ENCODE measurements around the gene INTS4.
"Not testable (repeated sequence)": the region's sequence is repeated elsewhere in the genome, so short reads cannot be mapped to it uniquely, and the experiment has no call there.

INTS4 gene

DNA sequence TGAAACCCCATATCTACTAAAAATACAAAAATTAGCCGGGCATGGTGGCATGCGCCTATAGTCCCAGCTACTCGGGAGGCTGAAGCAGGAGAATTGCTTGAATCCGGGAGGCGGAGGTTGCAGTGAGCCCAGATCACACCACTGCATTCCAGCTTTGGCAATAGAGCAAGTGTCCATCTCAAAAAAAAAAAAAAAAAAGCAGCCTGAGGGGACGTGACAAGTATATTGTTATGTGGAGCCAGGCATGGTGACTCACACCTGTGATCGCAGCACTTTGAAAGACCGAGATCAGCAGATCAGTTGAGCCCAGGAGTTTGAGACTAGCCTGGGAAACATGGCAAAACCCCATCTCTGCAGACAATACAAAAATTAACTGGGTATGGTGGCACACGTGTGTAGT, 34.0 kb upstream of the INTS4 start:
- not testable (repeated sequence) for DNase-seq; H3K79me1 ChIP-seq (replicated peaks; ENCODE audit: low read length, poor library complexity, severe bottlenecking); H3K27ac ChIP-seq (ENCODE audit: low read length, poor library complexity, severe bottlenecking); H3K18ac ChIP-seq (ENCODE audit: low read depth in 1 of 2, low read length in 2 of 2); H2BK120ac ChIP-seq (ENCODE audit: low read depth, low read length); H3K23ac ChIP-seq (ENCODE audit: low read length in 2 of 2); H3K4me1 ChIP-seq (ENCODE audit: control insufficient read depth, insufficient read depth, low read depth, low read length); H2BK12ac ChIP-seq (ENCODE audit: low read length in 2 of 2); H3K9me3 ChIP-seq (ENCODE audit: control insufficient read depth, low read length); H2AK5ac ChIP-seq (ENCODE audit: low read length, severe bottlenecking); H2BK5ac ChIP-seq (ENCODE audit: low read depth, low read length, poor library complexity, severe bottlenecking); H3K27me3 ChIP-seq (ENCODE audit: control insufficient read depth in 1 of 2, insufficient read depth in 1 of 2, low read length in 2 of 2); H3K9ac ChIP-seq (ENCODE audit: low read length); H2AFZ ChIP-seq (ENCODE audit: low read depth, low read length); H4K91ac ChIP-seq (ENCODE audit: low read length); H3K14ac ChIP-seq (ENCODE audit: low read length in 2 of 2); H3K4me3 ChIP-seq (ENCODE audit: insufficient read depth in 1 of 2, low read depth in 1 of 2, low read length in 2 of 2); H4K8ac ChIP-seq (ENCODE audit: low read length); H2BK15ac ChIP-seq (ENCODE audit: low read depth, poor library complexity, severe bottlenecking); H3K4me2 ChIP-seq (ENCODE audit: low read length, poor library complexity, severe bottlenecking); H3K4ac ChIP-seq (ENCODE audit: low read depth in 1 of 2, low read length in 2 of 2); H3K36me3 ChIP-seq (ENCODE audit: control insufficient read depth in 1 of 2, insufficient read depth in 2 of 2, low read depth in 1 of 2, low read length in 2 of 2)
- WGBS, result 91% methylated on average over 9 of the region's 9 CpGs

DNA sequence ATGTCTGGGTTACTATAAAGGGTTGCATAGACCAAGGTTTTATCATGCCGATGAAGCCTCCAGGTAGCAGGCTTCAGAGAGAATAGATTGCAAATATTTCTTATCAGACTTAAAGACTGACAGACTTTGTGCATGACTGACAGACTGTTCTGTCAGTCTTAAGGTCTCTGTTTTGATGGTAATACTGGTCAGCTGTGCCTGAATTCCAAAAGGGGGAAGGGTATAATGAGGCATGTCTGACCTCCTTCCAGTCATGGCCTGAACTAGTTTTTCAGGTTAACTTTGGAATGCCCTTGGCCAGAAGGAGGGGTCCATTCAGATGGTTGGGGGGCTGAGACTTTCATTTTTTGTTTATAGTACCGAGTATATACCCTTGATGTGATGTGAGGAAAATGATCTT, 33.3 kb upstream of the INTS4 start:
- Histone ChIP-seq H3K4me3 (ENCODE audit: insufficient read depth in 1 of 2, low read depth in 1 of 2, low read length in 2 of 2) (no peak overlapping the region), H3K27ac (ENCODE audit: low read length, poor library complexity, severe bottlenecking) (no peak overlapping the region), H3K27me3 (ENCODE audit: control insufficient read depth in 1 of 2, insufficient read depth in 1 of 2, low read length in 2 of 2) (peaks cover 0 to 2% of the 10 kb centered on the region in 2 experiments), H4K91ac (ENCODE audit: low read length) (no peak overlapping the region), H3K4ac (ENCODE audit: low read depth in 1 of 2, low read length in 2 of 2) (no peak overlapping the region), H3K4me1 (ENCODE audit: control insufficient read depth, insufficient read depth, low read depth, low read length) (peaks cover 11% of the 10 kb centered on the region), H3K4me2 (ENCODE audit: low read length, poor library complexity, severe bottlenecking) (no peak overlapping the region), H4K8ac (ENCODE audit: low read length) (no peak overlapping the region), H3K23ac (ENCODE audit: low read length in 2 of 2) (no peak overlapping the region), H2AFZ (ENCODE audit: low read depth, low read length) (no peak overlapping the region), H2AK5ac (ENCODE audit: low read length, severe bottlenecking) (no peak overlapping the region), H3K9ac (ENCODE audit: low read length) (no peak overlapping the region), H3K14ac (ENCODE audit: low read length in 2 of 2) (no peak overlapping the region), H3K36me3 (ENCODE audit: control insufficient read depth in 1 of 2, insufficient read depth in 2 of 2, low read depth in 1 of 2, low read length in 2 of 2) (no peaks in the 10 kb centered on the region), H2BK12ac (ENCODE audit: low read length in 2 of 2) (no peak overlapping the region), H2BK5ac (ENCODE audit: low read depth, low read length, poor library complexity, severe bottlenecking) (no peak overlapping the region), H3K79me1 (replicated peaks; ENCODE audit: low read length, poor library complexity, severe bottlenecking) (no peaks in the 10 kb centered on the region), H2BK15ac (ENCODE audit: low read depth, poor library complexity, severe bottlenecking) (no peak overlapping the region), H3K18ac (ENCODE audit: low read depth in 1 of 2, low read length in 2 of 2) (no peak overlapping the region), H2BK120ac (ENCODE audit: low read depth, low read length) (no peak overlapping the region), H3K9me3 (ENCODE audit: control insufficient read depth, low read length) (no peaks in the 10 kb centered on the region)
- WGBS, result 100% methylated on average over 1 of the region's 2 CpGs
- DNase-seq, result no peak

DNA sequence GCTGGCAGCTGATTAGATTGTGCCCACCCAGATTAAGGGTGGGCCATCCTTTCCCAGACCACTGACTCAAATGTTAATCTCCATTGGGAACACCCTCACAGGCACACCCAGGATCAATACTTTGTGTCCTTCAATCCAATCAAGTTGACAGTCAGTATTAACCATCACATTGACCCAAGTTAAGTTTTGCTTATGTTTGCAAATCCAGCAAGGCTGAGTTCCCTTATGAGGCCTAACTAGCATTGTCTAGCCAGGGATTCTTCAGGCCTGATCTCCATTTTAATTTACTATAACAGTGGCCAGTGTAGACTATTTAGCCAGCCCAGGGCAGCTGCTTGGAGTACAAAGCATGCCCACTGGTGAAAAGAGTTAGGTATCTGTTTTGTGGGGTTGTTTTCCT, 30.9 kb upstream of the INTS4 start:
- Histone ChIP-seq H3K14ac (ENCODE audit: low read length in 2 of 2) (no peak overlapping the region), H2BK5ac (ENCODE audit: low read depth, low read length, poor library complexity, severe bottlenecking) (no peak overlapping the region), H2BK15ac (ENCODE audit: low read depth, poor library complexity, severe bottlenecking) (no peak overlapping the region), H2BK120ac (ENCODE audit: low read depth, low read length) (no peak overlapping the region), H4K91ac (ENCODE audit: low read length) (no peak overlapping the region), H3K9ac (ENCODE audit: low read length) (no peak overlapping the region), H3K4ac (ENCODE audit: low read depth in 1 of 2, low read length in 2 of 2) (no peak overlapping the region), H3K9me3 (ENCODE audit: control insufficient read depth, low read length) (no peaks in the 10 kb centered on the region), H3K27ac (ENCODE audit: low read length, poor library complexity, severe bottlenecking) (no peak overlapping the region), H4K8ac (ENCODE audit: low read length) (no peak overlapping the region), H2AK5ac (ENCODE audit: low read length, severe bottlenecking) (no peak overlapping the region), H2BK12ac (ENCODE audit: low read length in 2 of 2) (no peak overlapping the region), H3K18ac (ENCODE audit: low read depth in 1 of 2, low read length in 2 of 2) (no peak overlapping the region), H3K4me1 (ENCODE audit: control insufficient read depth, insufficient read depth, low read depth, low read length) (peaks cover 9% of the 10 kb centered on the region), H2AFZ (ENCODE audit: low read depth, low read length) (no peak overlapping the region), H3K36me3 (ENCODE audit: control insufficient read depth in 1 of 2, insufficient read depth in 2 of 2, low read depth in 1 of 2, low read length in 2 of 2) (no peaks in the 10 kb centered on the region), H3K79me1 (replicated peaks; ENCODE audit: low read length, poor library complexity, severe bottlenecking) (no peaks in the 10 kb centered on the region), H3K23ac (ENCODE audit: low read length in 2 of 2) (no peak overlapping the region), H3K27me3 (ENCODE audit: control insufficient read depth in 1 of 2, insufficient read depth in 1 of 2, low read length in 2 of 2) (peaks cover 0 to 3% of the 10 kb centered on the region in 2 experiments), H3K4me3 (ENCODE audit: insufficient read depth in 1 of 2, low read depth in 1 of 2, low read length in 2 of 2) (no peak overlapping the region), H3K4me2 (ENCODE audit: low read length, poor library complexity, severe bottlenecking) (no peak overlapping the region)
- DNase-seq, result no peak

DNA sequence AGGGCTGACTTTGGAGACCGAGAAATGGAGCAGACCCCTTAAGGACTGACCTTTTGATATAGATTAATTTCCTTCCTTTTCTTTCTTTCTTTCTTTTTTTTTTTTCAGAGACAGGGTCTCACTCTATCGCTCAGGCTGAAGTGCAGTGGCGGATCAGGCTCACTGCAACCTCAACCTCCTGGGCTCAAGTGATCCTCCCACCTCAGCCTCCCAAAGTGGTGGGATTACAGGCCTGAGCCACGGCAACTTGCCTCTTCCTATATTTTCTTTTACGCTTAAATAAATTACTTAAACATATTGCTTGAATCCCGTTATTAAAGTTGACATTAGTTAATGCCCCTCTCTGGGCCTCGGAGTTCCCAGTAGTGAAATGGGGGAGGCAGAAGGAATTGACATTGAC, 29.0 kb upstream of the INTS4 start:
- no peaks in the 10 kb centered on the region for H3K36me3 ChIP-seq (ENCODE audit: control insufficient read depth in 1 of 2, insufficient read depth in 2 of 2, low read depth in 1 of 2, low read length in 2 of 2)
- 70% methylated on average over 5 of the region's 7 CpGs for WGBS
- no peak overlapping the region for H3K14ac ChIP-seq (ENCODE audit: low read length in 2 of 2)
- H2BK5ac ChIP-seq (ENCODE audit: low read depth, low read length, poor library complexity, severe bottlenecking), result no peak overlapping the region
- peak overlapping the region in 1 of 2 experiments; percentile 79 for H3K4me3 ChIP-seq (ENCODE audit: insufficient read depth in 1 of 2, low read depth in 1 of 2, low read length in 2 of 2)
- no peak overlapping the region for H4K8ac ChIP-seq (ENCODE audit: low read length)
- no peak overlapping the region for H2BK12ac ChIP-seq (ENCODE audit: low read length in 2 of 2)
- no peak overlapping the region for H3K18ac ChIP-seq (ENCODE audit: low read depth in 1 of 2, low read length in 2 of 2)
- no peak overlapping the region for H2AK5ac ChIP-seq (ENCODE audit: low read length, severe bottlenecking)
- H3K27me3 ChIP-seq (ENCODE audit: control insufficient read depth in 1 of 2, insufficient read depth in 1 of 2, low read length in 2 of 2), result peaks cover 0 to 3% of the 10 kb centered on the region in 2 experiments
- peak overlapping the region; percentile 94 for H3K4me2 ChIP-seq (ENCODE audit: low read length, poor library complexity, severe bottlenecking)
- DNase-seq, result no peak
- H3K79me1 ChIP-seq (replicated peaks; ENCODE audit: low read length, poor library complexity, severe bottlenecking), result no peaks in the 10 kb centered on the region
- no peak overlapping the region for H4K91ac ChIP-seq (ENCODE audit: low read length)
- H3K9ac ChIP-seq (ENCODE audit: low read length), result peak overlapping the region; percentile 70
- H3K23ac ChIP-seq (ENCODE audit: low read length in 2 of 2), result no peak overlapping the region
- H3K4ac ChIP-seq (ENCODE audit: low read depth in 1 of 2, low read length in 2 of 2), result no peak overlapping the region
- no peak overlapping the region for H2BK120ac ChIP-seq (ENCODE audit: low read depth, low read length)
- H2BK15ac ChIP-seq (ENCODE audit: low read depth, poor library complexity, severe bottlenecking), result no peak overlapping the region
- H2AFZ ChIP-seq (ENCODE audit: low read depth, low read length), result peak overlapping the region; percentile 99
- H3K4me1 ChIP-seq (ENCODE audit: control insufficient read depth, insufficient read depth, low read depth, low read length), result peaks cover 11% of the 10 kb centered on the region
- no peak overlapping the region for H3K27ac ChIP-seq (ENCODE audit: low read length, poor library complexity, severe bottlenecking)
- H3K9me3 ChIP-seq (ENCODE audit: control insufficient read depth, low read length), result no peaks in the 10 kb centered on the region

Measured in mesenchymal stem cell (in vitro differentiated cells and primary cell).